RWPE2 (cell line): Measurements from ENCODE around the gene POLD4.

Experiments used
- ATAC-seq: fragments of 200-7000 bp; cut with Tn5 transposase; 3 replicates; pipeline ENCODE4 v1.9.1; 2021; ENCODE audit warnings: low read depth
- DNase-seq: peaks from one replicate; pipeline ENCODE4 v3.0.0-alpha.2; 2020; ENCODE audit warnings: low spot score
- H3K27ac ChIP-seq: fragments of 450-650 bp; 2 replicates; pipeline ENCODE4 v1.5.1; 2017; ENCODE audit warnings: mild to moderate bottlenecking; ENCODE audit not compliant: poor library complexity, severe bottlenecking
- H3K27me3 ChIP-seq: fragments of 250-450 bp; sonication (Bioruptor Pico); 2 replicates; pipeline ENCODE4 v1.5.1; 2021; ENCODE audit warnings: mild to moderate bottlenecking, moderate library complexity; ENCODE audit not compliant: insufficient read depth, poor library complexity, severe bottlenecking
- H3K36me3 ChIP-seq: fragments of 250-450 bp; sonication (Bioruptor Pico); 2 replicates; pipeline ENCODE4 v1.5.1; 2020; ENCODE audit warnings: low read depth, mild to moderate bottlenecking, moderate library complexity
- H3K4me1 ChIP-seq: fragments of 250-450 bp; sonication (Bioruptor Pico); 2 replicates; pipeline ENCODE4 v1.5.1; 2021; ENCODE audit warnings: mild to moderate bottlenecking, moderate library complexity; ENCODE audit not compliant: insufficient read depth, poor library complexity, severe bottlenecking
- H3K4me3 ChIP-seq: fragments of 250-450 bp; sonication (Bioruptor Pico); 2 replicates; pipeline ENCODE4 v1.5.1; 2021; ENCODE audit warnings: mild to moderate bottlenecking, moderate library complexity; ENCODE audit not compliant: severe bottlenecking
- H3K9me3 ChIP-seq: fragments of 250-450 bp; sonication (Bioruptor Pico); 2 replicates; pipeline ENCODE4 v1.5.1; 2021; ENCODE audit warnings: mild to moderate bottlenecking, moderate library complexity; ENCODE audit not compliant: severe bottlenecking
- CTCF ChIP-seq: fragments of 450-650 bp; IDR thresholded peaks from one replicate; pipeline ENCODE4 v1.5.1; 2017; ENCODE audit warnings: mild to moderate bottlenecking, moderate library complexity; ENCODE audit not compliant: poor library complexity, severe bottlenecking

POLD4 gene

GRCh38 chr11:67364169-67364568, 10.8 kb upstream of the POLD4 start:
- Histone ChIP-seq H3K9me3 (no peaks in the 10 kb centered on the region), H3K36me3 (no peaks in the 10 kb centered on the region), H3K27ac (no peak overlapping the region), H3K4me3 (no peak overlapping the region), H3K4me1 (no peaks in the 10 kb centered on the region), H3K27me3 (no peaks in the 10 kb centered on the region)
- TF ChIP-seq CTCF = no peak
- DNase-seq (no peak), ATAC-seq (no peak)

GRCh38 chr11:67357831-67358670, 4.7 kb upstream of the POLD4 start:
- DNase-seq (no peak), ATAC-seq (0 out of 3 replicates have a peak, but pooled peaks have one; percentile 4)
- H3K4me1 ChIP-seq = peaks cover 34% of the 10 kb centered on the region
- H3K4me3 ChIP-seq = no peak overlapping the region
- H3K9me3 ChIP-seq = no peaks in the 10 kb centered on the region
- H3K36me3 ChIP-seq = no peaks in the 10 kb centered on the region
- no peak for TF ChIP-seq CTCF
- H3K27me3 ChIP-seq = no peaks in the 10 kb centered on the region
- peak overlapping the region; percentile 95 for H3K27ac ChIP-seq

- Histone ChIP-seq H3K9me3 (no peaks in the 10 kb centered on the region), H3K27me3 (no peaks in the 10 kb centered on the region), H3K4me1 (peaks cover 34% of the 10 kb centered on the region), H3K4me3 (no peak overlapping the region), H3K27ac (peak overlapping the region; percentile 95), H3K36me3 (no peaks in the 10 kb centered on the region)
- 0 out of 3 replicates have a peak, but pooled peaks have one; percentile 8 for ATAC-seq
- TF ChIP-seq CTCF = peak; percentile 94
- DNase-seq = no peak
These were observed 3.7 kb upstream of the POLD4 start for GRCh38 chr11:67356864-67357561.

GRCh38 chr11:67356387-67356863, 3.1 kb upstream of the POLD4 start:
- H3K4me3 ChIP-seq = no peak overlapping the region
- no peak for ATAC-seq
- TF ChIP-seq CTCF = no peak
- peaks cover 2% of the 10 kb centered on the region; the same call in 1 of the 2 replicates for H3K36me3 ChIP-seq
- H3K27ac ChIP-seq = peak overlapping the region; percentile 95
- no peaks in the 10 kb centered on the region for H3K9me3 ChIP-seq
- no peak for DNase-seq
- peaks cover 36% of the 10 kb centered on the region for H3K4me1 ChIP-seq
- H3K27me3 ChIP-seq = no peaks in the 10 kb centered on the region
